ENCODE measurements around the gene HTRA1. TPM values are rescaled to one million over a fixed set of nuclear protein-coding genes. Genes with fewer than 3 reads are reported as not detected.

HTRA1 gene
- total RNA-seq, 1 donor from 2014 or later = 3.5 TPM

GRCh38 chr10:122454071-122454470 lies 7.3 kb upstream of the HTRA1 start:
- Mint-ChIP-seq H3K36me3 (ENCODE audit: insufficient read depth) (no peaks in the 10 kb centered on the region), H3K9me3 (ENCODE audit: low read depth) (no peaks in the 10 kb centered on the region), H3K27ac (no peak overlapping the region), H3K4me3 (ENCODE audit: low read depth) (no peak overlapping the region), H3K4me1 (ENCODE audit: low read depth) (no peaks in the 10 kb centered on the region), H3K27me3 (peaks cover 37% of the 10 kb centered on the region)
- no peak for TF ChIP-seq CTCF (IDR thresholded peaks at IDR 0.05; ENCODE audit: unreplicated experiment)
- no peak for DNase-seq (ENCODE audit: low spot score, unreplicated experiment)

GRCh38 chr10:122454603-122455080 lies 6.7 kb upstream of the HTRA1 start, which contains the start of gene ARMS2:
Gene ARMS2, plus strand, starts transcription at chr10:122454653. Its CDS starts 75 bp downstream, at chr10:122454728.
- no peaks in the 10 kb centered on the region for H3K9me3 Mint-ChIP-seq (ENCODE audit: low read depth)
- TF ChIP-seq CTCF (IDR thresholded peaks at IDR 0.05; ENCODE audit: unreplicated experiment) = no peak
- no peak for DNase-seq (ENCODE audit: low spot score, unreplicated experiment)
- H3K4me1 Mint-ChIP-seq (ENCODE audit: low read depth) = no peaks in the 10 kb centered on the region
- H3K27ac Mint-ChIP-seq = no peak within 1 kb of the TSS
- H3K27me3 Mint-ChIP-seq = peaks cover 43% of the 10 kb centered on the region
- H3K36me3 Mint-ChIP-seq (ENCODE audit: insufficient read depth) = no peaks in the 10 kb centered on the region
- no peak within 1 kb of the TSS for H3K4me3 Mint-ChIP-seq (ENCODE audit: low read depth)

GRCh38 chr10:122455376-122456079 lies 5.8 kb upstream of the HTRA1 start:
- Mint-ChIP-seq H3K27ac (no peak overlapping the region), H3K4me1 (ENCODE audit: low read depth) (no peaks in the 10 kb centered on the region), H3K4me3 (ENCODE audit: low read depth) (no peak overlapping the region), H3K9me3 (ENCODE audit: low read depth) (no peaks in the 10 kb centered on the region), H3K36me3 (ENCODE audit: insufficient read depth) (no peaks in the 10 kb centered on the region), H3K27me3 (peaks cover 46% of the 10 kb centered on the region)
- no peak for TF ChIP-seq CTCF (IDR thresholded peaks at IDR 0.05; ENCODE audit: unreplicated experiment)
- DNase-seq (ENCODE audit: low spot score, unreplicated experiment) = no peak

- Mint-ChIP-seq H3K27me3 (peaks cover 49% of the 10 kb centered on the region), H3K4me1 (ENCODE audit: low read depth) (peaks cover 3% of the 10 kb centered on the region), H3K4me3 (ENCODE audit: low read depth) (no peak overlapping the region), H3K9me3 (ENCODE audit: low read depth) (no peaks in the 10 kb centered on the region), H3K27ac (no peak overlapping the region), H3K36me3 (ENCODE audit: insufficient read depth) (no peaks in the 10 kb centered on the region)
- TF ChIP-seq CTCF (IDR thresholded peaks at IDR 0.05; ENCODE audit: unreplicated experiment) = no peak
- no peak for DNase-seq (ENCODE audit: low spot score, unreplicated experiment)
Observed at GRCh38 chr10:122457934-122458333, 3.4 kb upstream of the HTRA1 start.

- no peaks in the 10 kb centered on the region for H3K36me3 Mint-ChIP-seq (ENCODE audit: insufficient read depth)
- H3K27ac Mint-ChIP-seq = no peak overlapping the region
- peaks cover 57% of the 10 kb centered on the region for H3K27me3 Mint-ChIP-seq
- peaks cover 4% of the 10 kb centered on the region for H3K4me1 Mint-ChIP-seq (ENCODE audit: low read depth)
- H3K9me3 Mint-ChIP-seq (ENCODE audit: low read depth) = no peaks in the 10 kb centered on the region
- H3K4me3 Mint-ChIP-seq (ENCODE audit: low read depth) = no peak overlapping the region
- DNase-seq (ENCODE audit: low spot score, unreplicated experiment) = no peak
- no peak for TF ChIP-seq CTCF (IDR thresholded peaks at IDR 0.05; ENCODE audit: unreplicated experiment)
Observed at GRCh38 chr10:122458693-122459092, 2.7 kb upstream of the HTRA1 start.
